Sigmoid colon (tissue), 4 donors: Measurements from ENCODE around the gene ZNF566.

Experiments used
- CTCF ChIP-seq, 4 experiments: fragments of 450-650 bp in 3 of 4; fragments of 200-600 bp in 1 of 4; IDR thresholded peaks; one replicate each; pipeline ENCODE4 v1.5.1; 2016 to 2019; ENCODE audit warnings: antibody characterized with exemption in 4 of 4, mild to moderate bottlenecking in 3 of 4, moderate library complexity in 2 of 4
- POLR2A ChIP-seq, 2 donors: fragments of 450-650 bp; IDR thresholded peaks; one replicate each; pipeline ENCODE4 v1.6.1; 2016; ENCODE audit warnings: antibody characterized with exemption in 2 of 2, mild to moderate bottlenecking in 2 of 2, moderate library complexity in 2 of 2
- POLR2AphosphoS5 ChIP-seq, 4 donors: sonication (generic); formaldehyde crosslinking; IDR thresholded peaks; one replicate each; pipeline ENCODE4 v1.6.1; 2017; ENCODE audit warnings: antibody characterized with exemption in 4 of 4

GRCh38 chr19:36524617-36525016, 35.3 kb upstream of the ZNF566 start:
- TF ChIP-seq CTCF (IDR thresholded peaks at IDR 0.05), result no peak
- no peak for TF ChIP-seq POLR2AphosphoS5 (IDR thresholded peaks at IDR 0.05)
- TF ChIP-seq POLR2A (IDR thresholded peaks at IDR 0.05), result no peak
